HG03439 (cell line): ENCODE results near the gene ATP6V0C.

Source experiments
- ATAC-seq: cut with Tn5 transposase; IDR thresholded peaks from one replicate; pipeline ENCODE4 v1.9.1; 2021; ENCODE audit warnings: mild to moderate bottlenecking, moderate library complexity; ENCODE audit not compliant: unreplicated experiment

Gene ATP6V0C

DNA sequence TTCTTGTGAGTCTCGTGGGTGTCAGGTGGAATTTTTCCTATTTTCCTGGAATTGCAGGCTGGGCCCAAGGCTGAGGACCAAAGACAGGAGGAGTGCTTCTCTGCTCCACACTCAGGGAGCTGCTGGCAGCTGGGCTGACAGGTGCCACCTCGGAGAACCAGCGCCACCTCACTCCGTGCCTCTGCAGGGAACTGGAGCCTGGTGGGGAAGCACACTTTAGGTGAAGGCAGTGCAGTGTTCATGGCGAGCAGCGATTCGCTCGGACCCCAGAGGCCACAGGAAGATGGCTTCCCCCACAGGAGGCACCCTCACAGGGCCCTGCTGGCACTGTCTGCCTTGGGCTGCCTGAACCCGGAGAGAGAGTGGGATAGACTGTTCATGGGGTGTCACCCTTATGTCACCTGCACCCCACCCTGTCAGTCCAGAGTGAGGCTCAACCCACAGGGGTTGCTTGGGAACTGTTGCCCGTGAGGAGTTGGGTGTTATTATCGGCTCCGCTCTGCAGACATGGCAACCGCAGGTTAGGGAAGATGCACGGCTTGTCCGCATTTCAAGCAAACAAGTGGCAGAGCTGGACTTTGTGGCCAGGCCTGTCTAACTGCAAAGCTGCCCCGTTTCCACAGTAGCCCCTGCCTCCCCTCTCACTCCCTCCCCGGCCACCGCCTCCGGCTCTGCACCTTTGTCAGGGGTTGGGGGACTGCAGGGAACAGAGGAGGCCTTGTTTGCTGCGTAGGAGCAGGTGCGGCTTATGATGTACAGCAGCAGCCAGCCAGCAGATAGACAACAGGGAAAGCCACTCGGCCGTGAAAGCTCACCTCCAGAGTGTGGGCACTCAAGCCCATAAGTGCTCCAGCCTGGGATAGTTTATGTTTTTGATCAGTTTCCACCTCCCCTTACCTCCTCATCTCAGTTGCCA lies 23.3 kb upstream of the ATP6V0C start:
- ATAC-seq, result no peak

DNA sequence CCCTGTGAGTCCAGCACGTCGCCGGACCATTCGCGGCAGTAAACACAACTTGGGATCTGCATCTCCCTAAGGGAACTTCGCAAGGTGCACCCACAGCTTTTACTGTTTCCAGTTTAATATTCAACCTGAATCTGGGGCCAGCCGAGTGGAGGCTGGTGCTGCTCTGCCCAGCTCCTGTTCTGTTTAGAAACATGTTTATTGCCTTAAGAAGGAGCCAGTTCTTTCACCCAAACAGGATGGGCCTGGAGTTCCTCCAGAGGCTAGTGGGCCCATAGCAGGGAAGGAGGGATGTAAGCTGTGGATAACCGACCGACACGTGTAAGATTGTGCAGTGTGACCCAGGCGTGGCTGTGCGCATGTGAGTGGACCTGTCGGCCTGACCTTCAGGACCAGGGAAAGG lies 21.5 kb upstream of the ATP6V0C start:
- ATAC-seq, result no peak

DNA sequence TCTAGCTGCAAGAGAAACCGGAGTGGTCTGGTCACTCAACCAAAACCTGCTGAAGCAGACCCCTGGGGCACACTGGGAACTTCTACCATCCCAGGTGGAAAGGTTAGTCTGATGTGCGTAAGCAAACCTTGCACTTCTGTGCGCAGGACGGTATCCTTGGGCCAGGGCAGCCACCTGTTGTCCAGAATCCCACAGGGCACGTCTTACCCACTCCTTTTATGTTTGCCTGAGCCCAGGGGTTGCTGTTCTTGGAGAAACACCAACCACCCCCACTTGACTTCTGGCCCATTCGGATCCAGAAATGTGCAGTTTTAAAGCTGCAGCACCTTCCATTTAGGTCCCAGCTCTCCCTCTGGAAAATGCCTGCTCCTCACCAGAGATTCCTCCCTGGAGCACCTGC lies 20.1 kb upstream of the ATP6V0C start:
- no peak for ATAC-seq

DNA sequence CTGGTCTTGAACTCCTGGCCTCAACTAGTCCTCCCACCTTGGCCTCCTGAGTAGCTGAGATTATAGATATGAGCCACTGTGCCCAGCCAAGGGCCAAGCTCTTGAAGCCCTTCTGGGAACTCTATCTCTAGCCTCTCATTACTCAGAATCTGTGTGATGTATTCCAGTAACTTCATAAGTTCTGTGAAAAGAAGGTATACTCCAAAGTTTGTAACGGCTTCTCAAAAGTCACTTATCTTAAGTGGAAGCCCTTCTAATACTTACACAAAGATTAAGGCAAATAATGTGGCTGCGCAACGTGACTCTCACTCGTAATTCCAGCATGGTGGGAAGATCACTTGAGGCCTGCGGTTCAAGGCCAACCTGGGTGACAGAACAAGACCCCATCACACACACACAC lies 19.1 kb upstream of the ATP6V0C start:
- ATAC-seq, result no peak

DNA sequence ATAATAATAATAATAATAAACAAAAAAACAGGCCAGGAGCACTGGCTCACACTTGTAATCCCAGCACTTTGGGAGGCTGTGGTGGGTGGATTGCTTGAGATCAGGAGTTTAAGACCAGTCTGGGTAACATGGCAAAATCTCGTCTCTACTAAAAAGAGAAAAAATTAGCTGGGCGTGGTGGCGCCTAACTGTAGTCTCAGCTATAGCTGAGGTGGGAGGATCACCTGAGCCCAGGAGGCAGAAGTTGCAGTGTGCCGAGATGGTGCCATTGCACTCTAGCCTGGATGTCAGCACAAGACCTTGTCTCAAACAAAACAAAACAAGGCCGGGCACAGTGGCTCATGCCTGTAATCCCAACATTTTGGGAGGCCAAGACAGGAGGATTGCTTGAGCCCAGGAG lies 18.7 kb upstream of the ATP6V0C start:
- ATAC-seq, result no peak

DNA sequence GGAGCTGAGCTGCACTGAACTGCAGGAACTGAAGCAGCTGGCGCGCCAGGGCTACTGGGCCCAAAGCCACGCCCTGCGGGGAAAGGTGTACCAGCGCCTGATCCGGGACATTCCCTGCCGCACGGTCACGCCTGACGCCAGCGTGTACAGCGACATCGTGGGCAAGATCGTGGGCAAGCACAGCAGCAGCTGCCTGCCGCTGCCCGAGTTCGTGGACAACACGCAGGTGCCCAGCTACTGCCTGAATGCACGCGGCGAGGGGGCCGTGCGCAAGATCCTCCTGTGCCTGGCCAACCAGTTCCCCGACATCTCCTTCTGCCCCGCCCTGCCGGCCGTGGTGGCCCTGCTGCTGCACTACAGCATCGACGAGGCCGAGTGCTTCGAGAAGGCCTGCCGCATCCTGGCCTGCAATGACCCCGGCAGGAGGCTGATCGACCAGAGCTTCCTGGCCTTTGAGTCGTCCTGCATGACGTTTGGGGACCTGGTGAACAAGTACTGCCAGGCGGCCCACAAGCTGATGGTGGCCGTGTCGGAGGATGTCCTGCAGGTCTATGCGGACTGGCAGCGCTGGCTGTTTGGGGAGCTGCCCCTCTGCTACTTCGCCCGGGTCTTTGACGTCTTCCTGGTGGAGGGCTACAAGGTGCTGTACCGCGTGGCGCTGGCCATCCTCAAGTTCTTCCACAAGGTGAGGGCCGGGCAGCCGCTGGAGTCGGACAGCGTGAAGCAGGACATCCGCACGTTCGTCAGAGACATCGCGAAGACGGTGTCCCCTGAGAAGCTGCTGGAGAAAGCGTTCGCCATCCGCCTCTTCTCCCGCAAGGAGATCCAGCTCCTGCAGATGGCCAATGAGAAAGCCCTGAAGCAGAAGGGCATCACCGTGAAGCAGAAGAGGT lies 17.3 kb upstream of the ATP6V0C start:
- ATAC-seq, result no peak

DNA sequence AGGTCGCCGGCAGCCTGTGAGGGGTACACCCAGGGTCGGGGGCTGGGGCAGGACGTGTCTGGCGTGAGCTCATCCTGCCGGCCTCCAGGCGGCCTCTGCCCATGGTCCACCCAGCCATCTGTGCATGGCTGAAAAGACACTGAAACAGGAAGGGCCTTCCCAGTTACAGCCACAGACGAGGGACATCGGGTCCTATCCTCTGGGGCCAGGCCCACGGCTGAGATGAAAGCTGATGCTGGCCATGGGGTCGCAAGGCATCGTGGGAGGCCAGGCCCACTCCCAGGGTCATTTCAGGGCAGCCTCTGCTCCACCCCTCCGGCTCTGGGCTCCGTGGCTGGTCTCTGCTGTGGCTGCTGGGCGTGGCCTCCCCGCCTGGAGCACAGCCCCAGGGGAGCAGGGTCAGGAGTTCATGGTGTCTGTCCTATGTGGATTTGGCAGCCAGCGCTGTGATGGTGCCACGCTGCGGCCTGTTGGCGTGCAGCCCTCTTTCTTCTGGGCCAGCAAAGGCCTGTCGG lies 16.6 kb upstream of the ATP6V0C start:
- ATAC-seq, result no peak

DNA sequence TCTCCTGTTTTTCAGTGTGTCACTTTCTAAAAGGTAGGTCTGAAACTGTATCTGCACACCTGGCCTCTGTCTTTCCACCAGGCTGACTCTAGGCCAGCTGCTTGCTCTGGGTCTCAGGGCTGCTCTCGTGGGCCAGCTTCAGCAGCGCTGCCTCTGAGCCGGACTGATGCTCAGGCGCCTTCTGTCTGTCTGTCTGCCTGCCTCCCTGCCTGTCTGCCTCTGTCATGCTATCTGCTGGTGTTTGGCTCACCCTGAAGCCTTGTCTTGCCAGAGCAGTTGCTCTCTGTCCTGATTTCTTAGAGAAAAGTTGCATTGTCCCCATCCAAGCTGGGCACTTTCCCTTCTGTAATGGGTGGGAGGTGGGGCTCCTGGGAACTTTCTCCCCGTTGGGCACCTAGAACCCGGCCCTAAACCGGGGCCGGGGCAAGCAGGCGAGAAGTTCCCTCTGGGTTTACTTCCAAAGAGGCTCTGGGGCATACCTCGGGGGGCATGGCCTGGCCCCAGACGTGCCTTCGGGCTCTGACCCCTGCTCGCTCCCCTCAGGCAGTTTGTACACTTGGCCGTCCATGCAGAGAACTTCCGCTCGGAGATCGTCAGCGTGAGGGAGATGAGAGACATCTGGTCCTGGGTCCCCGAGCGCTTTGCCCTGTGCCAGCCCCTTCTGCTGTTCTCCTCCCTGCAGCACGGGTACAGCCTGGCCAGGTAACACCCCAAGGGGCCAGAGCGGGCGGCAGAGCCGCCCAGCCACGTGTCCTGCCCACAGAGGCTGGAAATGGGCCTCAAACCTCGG lies 15.9 kb upstream of the ATP6V0C start:
- ATAC-seq, result no peak

DNA sequence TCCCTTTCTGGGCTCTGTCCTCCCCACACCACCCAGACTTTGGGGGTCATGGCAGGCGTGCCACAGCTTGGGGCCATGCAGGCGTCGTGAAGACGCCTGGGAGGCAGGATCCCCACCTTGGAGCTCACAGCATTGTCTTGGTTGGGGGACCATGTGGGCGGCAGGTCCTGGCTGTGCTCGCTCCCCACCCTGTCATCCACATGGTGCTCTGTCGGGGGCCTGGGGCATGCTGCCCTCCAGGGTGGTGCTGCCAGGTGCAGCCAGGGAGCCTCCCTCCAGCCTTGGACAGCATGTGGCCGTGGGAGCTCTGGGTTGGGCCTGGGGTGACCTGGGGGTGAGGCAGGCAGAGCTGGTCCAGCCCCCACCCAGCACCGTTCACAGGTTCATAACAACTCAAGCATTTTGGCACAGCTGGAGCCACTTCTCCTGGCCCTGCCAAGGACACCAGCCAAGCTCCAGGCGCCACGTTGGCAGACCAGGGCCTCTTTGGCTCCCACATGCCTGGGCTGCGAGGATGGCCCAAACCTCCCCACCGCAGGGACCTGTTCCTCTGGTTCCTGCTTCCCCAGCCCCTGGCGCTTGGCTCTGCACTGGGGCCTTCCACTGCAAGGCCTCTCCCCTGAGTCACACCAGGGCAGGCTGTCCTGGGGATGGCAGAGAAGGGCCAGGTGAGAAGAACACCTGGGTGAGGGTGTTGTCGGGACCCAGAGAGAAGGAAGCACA lies 15.1 kb upstream of the ATP6V0C start:
- no peak for ATAC-seq

DNA sequence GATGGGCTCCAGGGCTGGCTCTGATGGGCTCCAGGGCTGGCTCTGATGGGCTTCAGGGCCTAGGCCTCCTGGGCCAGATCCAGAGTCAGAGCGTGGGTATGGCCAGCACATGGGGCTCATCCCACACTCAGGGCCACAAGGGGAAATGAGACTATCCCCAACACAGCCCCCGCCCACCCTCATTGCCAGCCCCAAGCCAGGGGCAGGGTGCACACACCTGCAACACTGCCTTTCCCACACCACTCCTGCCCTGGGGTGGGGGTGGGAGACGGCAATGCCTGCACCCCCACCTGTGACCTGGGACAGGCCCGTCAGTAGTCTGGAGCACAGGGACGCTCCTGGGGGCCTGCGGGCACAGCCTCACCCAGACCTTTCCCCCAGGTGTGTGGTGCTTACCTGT lies 14.3 kb upstream of the ATP6V0C start:
- no peak for ATAC-seq

DNA sequence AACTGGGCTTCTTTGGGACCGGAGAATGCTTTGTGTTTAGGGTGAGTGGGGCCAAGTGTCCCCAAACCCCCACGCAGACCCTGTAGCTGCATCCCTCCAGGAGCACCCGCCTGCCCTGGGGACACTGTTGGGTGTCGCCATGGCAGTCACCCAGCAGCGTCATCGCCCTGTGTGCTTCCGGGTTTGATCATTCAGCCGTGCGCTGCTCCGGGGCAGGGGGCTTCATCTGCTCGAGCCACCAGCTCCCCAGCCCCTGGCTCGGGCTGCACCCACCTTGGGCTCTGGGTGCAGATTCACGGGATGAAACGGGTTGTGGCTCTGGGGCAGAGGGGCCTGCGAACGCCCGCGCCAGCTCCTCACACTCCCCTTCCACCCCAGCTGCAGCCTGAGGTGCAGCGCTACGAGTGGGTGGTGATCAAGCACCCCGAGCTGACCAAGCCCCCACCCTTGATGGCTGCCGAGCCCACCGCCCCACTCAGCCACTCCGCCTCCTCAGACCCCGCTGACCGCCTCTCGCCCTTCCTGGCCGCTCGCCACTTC lies 13.8 kb upstream of the ATP6V0C start:
- no peak for ATAC-seq

DNA sequence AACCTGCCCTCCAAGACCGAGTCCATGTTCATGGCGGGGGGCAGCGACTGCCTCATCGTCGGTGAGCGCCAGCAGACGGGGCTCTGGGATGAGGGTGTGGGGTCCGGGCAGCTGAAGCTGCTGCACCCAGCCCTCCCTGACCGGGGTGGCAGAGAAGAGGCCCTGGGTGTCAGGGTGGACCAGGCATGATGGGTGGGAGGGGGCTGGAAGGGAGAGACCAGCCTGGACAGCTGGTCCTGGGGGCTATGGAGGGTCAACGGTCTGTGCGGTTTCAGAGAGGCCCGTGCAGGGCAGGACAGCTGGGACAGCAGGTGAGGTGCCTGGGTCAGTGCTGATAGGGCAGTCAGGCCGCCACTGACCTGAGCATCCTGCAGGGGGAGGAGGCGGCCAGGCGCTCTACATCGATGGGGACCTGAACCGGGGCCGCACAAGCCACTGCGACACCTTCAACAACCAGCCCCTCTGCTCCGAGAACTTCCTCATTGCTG lies 13.3 kb upstream of the ATP6V0C start:
- no peak for ATAC-seq

DNA sequence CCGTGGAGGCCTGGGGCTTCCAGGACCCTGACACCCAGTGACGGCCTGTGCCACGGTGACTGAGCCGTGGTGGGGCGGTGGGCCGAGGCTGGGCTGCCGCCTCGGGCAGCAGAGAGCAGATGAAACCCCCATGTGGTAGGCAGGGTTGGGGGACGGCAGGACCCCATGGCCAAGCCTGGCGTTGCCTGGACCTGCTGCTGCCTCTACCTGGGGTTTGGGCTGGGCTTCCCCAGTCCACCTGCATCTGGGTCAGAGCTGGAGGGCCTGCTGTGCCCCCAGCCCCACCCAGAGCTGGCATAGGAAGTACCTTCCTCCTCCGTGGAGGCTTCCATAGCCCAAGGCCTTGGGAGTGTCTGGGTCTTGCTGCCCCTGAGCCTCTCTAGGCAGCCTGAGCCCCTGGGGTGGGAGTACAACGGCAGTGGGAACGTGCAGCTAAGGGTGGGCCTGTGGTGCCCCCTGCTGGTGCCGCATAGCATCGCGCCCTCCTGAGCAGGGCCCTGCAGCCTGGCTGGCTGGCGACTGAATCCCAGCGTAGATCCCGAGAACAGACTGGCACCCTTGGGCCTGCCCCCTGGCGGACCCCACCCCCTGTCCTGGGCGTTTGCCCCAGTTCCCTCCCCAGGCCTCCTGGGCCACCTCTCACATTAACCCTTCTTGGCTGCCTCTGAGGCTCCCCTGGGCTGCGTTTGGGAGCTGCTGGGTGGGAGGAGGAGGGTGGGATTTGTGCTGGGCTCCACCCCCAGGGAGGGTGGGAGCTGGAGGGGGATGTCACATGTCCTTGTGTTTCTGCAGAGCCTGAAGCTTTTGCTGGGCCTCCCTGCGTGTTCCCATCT lies 12.6 kb upstream of the ATP6V0C start:
- ATAC-seq, result no peak

DNA sequence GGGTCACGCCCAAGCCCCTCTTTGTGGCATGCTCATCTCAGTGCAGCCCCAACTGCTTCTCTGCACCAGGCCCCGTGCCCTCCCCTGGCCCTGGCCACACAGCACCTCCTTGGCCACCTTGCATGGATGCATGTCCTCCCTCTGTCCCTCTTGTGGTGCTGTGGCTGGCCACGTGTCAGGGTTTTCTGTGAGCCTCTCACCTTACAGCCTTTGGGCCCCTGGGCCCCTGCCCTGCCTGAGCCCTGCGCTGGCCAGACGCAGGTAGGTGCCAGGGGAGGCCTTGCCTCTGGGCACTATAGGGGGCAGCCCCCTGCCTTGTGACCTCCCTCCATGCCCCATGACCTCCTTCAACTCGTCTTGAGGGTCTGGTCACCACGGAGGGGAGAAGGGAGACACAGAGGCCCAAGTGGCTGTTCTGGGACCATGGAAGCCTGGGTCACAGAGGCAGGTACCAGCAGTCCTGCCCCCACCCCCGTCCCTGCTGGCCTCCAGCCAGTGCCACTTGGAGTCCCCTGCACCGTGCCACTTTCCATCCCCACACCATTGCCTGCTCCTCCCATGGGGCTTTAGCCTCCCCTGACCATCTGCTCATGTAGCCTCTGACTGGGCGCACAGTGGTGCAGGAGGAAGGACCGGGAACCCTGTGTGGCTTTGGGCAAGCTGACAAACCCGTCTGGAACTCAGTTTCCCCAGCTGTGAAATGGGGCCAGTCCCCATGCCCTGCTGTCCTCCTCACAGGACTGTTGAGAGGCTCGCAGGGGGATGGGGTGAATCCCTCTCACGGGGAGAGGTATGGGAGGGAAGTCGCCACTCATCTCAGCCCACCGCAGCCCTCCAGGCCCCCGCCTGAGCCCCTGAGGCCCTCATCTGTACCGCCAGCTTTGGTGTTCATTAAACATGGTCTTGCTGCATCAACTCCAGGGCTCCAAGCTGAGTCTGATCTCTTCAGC lies 11.5 kb upstream of the ATP6V0C start:
- ATAC-seq, result no peak

DNA sequence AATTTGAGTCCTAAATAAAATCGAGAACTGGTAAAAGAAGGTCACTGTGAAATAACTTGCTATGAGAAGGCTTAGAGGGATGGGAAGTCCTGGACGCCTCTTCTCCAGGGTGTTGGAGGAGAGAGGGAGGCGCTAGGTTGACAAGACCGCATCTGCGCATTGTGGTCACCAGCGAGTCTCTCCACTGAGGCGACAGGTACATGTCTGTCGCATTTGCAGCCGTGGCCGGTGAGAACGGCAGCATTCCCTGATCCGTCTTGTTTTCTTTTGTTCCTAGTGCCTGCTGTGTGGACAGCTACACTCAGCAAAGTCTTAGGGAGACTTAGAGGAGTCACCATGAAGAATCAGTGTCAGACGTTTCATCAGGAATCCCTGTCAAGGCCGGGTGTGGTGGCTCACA lies 8.1 kb upstream of the ATP6V0C start:
- no peak for ATAC-seq

DNA sequence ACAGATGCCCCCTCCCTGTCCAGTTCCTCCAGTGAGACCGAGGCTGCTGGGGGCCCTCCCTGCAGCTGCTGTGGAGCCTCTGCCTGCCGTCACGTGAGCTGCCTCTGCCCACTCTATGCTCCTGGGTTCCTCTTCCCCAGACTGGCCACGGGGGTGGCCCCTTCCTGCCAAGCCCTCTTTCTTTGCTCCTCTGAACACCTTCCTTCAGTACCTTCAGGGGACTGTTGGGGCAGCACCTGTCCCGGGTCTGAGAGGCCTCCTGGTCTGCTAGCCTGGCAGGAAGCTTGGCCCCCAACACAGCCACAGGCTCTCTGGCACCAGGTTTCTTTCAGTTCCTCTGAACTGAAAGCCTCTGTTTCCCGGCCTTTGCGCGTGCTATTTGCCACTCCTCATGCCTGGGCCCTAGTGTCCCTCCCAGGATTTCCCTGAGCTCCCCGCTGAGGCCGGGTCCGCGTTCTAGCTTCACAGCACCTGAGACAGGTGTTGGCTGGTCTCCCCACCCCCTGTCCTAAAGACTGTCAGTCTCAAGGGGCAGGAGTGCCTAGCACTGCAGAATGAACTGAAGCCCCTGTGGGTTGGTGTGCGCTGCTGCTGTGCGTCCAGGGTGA lies 6.6 kb upstream of the ATP6V0C start:
- no peak for ATAC-seq

DNA sequence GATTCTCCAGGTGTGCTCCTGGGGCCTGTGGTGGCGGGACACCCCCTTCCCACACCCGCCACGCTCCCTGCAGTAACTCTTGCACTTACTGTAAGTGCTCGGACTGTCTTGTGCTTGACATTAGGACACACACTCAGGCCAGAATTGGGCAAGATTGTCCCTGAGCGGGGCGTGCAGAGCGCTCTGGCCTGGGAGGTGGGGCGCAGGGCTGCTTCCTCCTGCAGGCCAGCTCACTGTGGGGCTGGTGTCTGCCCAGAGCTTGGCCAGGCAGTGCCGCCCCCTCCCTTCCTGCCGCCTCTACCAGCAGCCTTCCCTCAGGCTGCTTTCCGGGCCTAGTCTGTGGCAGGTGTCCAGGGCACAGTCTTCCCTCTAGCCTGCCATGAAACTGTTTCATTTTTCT lies 6.1 kb upstream of the ATP6V0C start:
- no peak for ATAC-seq
